ENCODE measurements around the gene MEIOB.
"Not testable (repeated sequence)": the region's sequence is repeated elsewhere in the genome, so short reads cannot be mapped to it uniquely, and the experiment has no call there.

The MEIOB gene

GRCh38 chr16:1907226-1907860 is 35.4 kb upstream of the MEIOB start:
- no peak for DNase-seq

GRCh38 chr16:1906846-1907165 is 34.8 kb upstream of the MEIOB start:
- no peak for DNase-seq

GRCh38 chr16:1906055-1906845 is 34.3 kb upstream of the MEIOB start:
- DNase-seq = no peak

GRCh38 chr16:1903845-1904840 is 32.2 kb upstream of the MEIOB start:
- no peak for DNase-seq

GRCh38 chr16:1903220-1903574 is 31.2 kb upstream of the MEIOB start:
- DNase-seq = no peak

GRCh38 chr16:1902547-1903219 is 30.7 kb upstream of the MEIOB start:
- no peak for DNase-seq

- no peak for DNase-seq
These were observed 28.4 kb upstream of the MEIOB start for GRCh38 chr16:1900452-1900774.

GRCh38 chr16:1899641-1900451 is 27.9 kb upstream of the MEIOB start:
- DNase-seq = no peak

- not testable (repeated sequence) for DNase-seq
These were observed 25.7 kb upstream of the MEIOB start for GRCh38 chr16:1897692-1898091.

- no peak for DNase-seq
These were observed 24.1 kb upstream of the MEIOB start for GRCh38 chr16:1895949-1896675.

- no peak for DNase-seq
These were observed 23.1 kb upstream of the MEIOB start for GRCh38 chr16:1895068-1895467.

- DNase-seq = no peak
These were observed 18.7 kb upstream of the MEIOB start for GRCh38 chr16:1890708-1891050.

GRCh38 chr16:1890024-1890707 is 18.2 kb upstream of the MEIOB start:
- no peak for DNase-seq

GRCh38 chr16:1887711-1888354 is 15.9 kb upstream of the MEIOB start:
- no peak for DNase-seq

- no peak for DNase-seq
These were observed 12.9 kb upstream of the MEIOB start for GRCh38 chr16:1884889-1885288.

- DNase-seq = no peak
These were observed 12.3 kb upstream of the MEIOB start for GRCh38 chr16:1884155-1884760.

GRCh38 chr16:1881172-1881571 is 9.2 kb upstream of the MEIOB start:
- not testable (repeated sequence) for DNase-seq

- DNase-seq = no peak
These were observed 7.5 kb upstream of the MEIOB start for GRCh38 chr16:1879477-1879876.

GRCh38 chr16:1878256-1878655 is 6.3 kb upstream of the MEIOB start:
- no peak for DNase-seq

GRCh38 chr16:1877804-1878203 is 5.8 kb upstream of the MEIOB start:
- no peak for DNase-seq
